NCI-H1092 (cell line): ENCODE results near the gene TM9SF4.

ENCODE experiments used
- DNase-seq: peaks from one replicate; lab custom pipeline; 2025; lab: John Stamatoyannopoulos, UW

Gene TM9SF4

DNA sequence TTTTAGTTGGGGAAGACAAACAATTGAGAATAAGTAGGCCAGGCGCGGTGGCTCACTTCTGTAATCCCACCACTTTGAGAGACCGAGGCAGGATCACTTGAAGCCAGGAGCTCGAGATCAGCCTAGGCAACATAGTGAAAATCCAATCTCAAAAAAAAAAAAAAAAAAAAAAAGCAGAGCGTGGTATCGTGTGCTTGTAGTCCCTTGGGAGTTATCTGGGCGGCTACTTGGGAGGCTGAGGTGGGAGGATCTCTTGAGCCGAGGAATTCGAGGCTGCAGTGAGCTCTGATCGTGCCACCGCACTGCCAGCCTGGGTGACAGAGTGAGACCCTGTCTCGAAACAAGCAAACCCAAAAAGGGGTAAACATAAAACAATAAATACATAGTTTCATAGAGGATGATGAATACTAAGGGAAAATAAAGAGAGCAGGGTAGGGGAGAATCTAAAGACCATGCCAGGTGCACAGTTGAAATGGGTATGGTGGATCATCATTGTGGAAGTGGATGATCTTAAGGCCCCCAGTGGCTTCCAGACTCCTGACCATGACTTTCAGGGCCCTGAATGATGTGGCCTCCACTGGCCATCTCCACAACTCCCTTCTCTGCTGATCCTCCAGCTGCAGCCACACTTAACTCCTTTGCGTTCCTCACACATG is 99.1 kb downstream of the TM9SF4 start:
- DNase-seq = no peak

DNA sequence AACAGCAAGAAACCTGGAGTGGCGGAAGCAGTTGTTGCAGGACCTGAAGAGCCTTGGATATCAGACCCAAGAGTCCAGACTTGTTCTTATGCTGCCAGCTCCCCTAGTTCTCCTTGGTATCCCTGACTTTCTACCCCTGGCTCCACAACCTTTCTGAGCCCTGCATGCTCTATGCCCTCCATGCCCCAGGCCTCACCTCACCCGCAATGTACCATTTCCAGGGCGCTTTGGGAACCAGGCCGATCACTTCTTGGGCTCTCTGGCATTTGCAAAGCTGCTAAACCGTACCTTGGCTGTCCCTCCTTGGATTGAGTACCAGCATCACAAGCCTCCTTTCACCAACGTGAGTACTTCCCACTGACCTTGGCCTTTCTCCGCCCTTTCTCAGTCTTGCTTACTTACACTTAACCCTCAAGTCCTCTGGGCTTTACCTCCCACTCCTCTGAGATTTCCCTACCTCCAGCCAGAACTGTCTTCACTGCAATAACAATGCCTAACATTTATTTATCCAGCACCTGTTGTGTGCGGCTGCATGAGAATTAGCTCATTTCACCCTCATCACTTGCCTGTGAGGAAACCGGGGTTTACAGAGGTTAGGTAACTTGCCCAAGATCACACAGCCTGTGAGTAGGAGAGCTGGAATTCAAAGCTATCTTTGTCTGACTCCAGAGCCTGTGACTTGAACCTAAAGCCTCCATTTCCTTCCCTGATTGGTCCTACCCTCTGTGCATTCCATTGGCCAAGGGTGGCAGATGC is 100.5 kb downstream of the TM9SF4 start:
- DNase-seq = no peak

DNA sequence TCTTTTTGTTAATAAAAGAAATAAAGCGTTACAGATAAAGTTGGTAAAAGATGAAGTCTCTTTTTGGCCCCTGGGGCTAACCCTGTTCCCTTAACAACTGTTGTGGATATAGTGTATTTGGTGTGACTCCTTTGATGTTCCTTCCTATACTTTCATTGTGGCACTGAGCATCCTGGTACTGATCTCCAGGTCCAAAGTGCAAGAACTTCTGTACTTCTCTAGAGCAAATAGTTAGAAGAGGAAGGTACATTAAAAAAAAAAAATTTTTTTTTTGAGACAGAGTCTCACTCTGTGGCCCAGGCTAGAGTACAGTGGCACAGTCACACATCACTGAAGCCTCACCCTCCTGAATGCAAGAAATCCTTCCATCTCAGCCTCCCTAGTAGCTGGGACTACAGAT is 104.4 kb downstream of the TM9SF4 start:
- no peak for DNase-seq

DNA sequence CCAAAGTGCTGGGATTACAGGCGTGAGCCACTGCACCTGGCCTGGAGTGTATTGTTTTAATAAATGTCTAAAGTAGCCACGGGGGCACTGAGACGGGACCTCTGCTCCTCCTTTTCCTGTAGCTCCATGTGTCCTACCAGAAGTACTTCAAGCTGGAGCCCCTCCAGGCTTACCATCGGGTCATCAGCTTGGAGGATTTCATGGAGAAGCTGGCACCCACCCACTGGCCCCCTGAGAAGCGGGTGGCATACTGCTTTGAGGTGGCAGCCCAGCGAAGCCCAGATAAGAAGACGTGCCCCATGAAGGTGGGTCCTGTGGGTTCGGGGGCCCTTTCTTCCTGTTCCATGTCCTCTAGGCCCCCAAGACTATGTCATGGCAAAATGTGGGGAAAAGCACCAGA is 105.6 kb downstream of the TM9SF4 start:
- no peak for DNase-seq

DNA sequence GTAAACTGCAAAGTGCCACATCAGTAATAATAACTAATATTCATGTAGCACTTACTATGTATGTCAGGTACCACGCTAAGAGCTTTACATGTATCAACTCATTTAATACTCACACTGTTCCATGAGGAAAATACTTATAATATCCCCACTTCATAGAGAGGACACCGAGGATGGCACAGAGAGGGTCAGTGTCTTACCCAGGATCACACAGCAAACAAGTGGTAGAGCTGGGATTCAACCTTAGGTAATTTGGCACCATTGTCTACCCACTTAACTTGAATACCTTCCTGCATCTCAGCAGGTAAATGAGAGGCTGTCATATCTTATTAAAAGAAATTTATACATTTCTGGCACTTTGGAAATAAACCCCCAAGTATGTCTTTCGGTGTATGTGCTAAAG is 106.2 kb downstream of the TM9SF4 start:
- no peak for DNase-seq

DNA sequence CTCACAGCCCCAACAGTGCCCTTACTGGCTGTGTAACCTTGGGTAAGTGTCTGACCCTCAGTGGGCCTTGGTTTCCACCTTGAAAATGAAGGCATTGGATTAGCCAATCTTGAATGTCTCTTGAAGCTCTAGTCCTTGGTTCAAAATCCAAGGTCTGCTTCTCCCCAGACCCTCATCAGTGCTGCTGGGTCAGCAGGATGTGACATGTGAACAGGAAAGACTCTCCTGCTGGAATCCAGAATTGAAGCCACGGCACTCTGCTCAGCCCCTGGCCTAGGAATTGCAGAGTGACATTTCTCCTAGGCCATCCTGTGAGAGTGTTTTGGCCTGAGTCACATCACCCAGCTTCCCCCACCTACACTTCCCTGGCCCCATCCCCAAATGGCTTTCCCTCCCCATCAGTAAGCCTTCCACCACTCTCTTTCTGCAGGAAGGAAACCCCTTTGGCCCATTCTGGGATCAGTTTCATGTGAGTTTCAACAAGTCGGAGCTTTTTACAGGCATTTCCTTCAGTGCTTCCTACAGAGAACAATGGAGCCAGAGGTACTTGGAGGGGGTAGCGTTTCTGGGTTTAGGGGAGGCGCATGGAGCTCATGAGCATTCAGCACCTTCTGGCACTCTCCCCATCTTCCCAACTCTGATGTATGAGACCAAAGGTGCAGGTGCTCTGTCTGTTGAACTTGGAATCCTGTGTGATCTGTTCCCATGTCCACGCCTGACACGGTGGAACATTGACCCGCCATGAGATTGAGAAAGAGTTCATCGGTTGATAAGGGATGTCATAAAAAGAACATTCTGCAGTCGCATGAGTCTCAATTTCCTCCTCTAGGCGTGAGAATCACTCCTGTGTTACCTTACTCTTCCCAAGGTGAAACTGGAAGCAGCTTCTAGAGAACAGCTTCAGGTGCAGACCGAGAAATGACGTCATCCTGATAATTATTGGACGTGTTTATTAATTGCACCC is 106.9 kb downstream of the TM9SF4 start:
- no peak for DNase-seq
